ENCODE results near the gene TAF3.
A peak's percentile ranks its signal among the peaks of the same experiment; 100 is the strongest.

The TAF3 gene

GRCh38 chr10:8034466-8035005, 216.2 kb downstream of the TAF3 start:
- Histone ChIP-seq H3K27ac (ENCODE audit: insufficient read depth in 1 of 2, low read depth in 1 of 2, low read length in 2 of 2, poor library complexity in 1 of 2, severe bottlenecking in 2 of 2) (no peak overlapping the region), H3K27me3 (replicated peaks in 2 of 5; ENCODE audit: control insufficient read depth in 4 of 5, insufficient read depth in 5 of 5, low read length in 4 of 5) (peaks cover 17 to 90% (median 55%) of the 10 kb centered on the region in 5 experiments), H3K4me1 (ENCODE audit: control extremely low read depth in 1 of 4, control insufficient read depth in 4 of 4, insufficient read depth in 4 of 4, low read length in 3 of 4) (peaks cover 0 to 29% (median 24%) of the 10 kb centered on the region in 4 experiments), H3K9me3 (ENCODE audit: control extremely low read depth in 1 of 5, control insufficient read depth in 4 of 5, insufficient read depth in 2 of 5, low read depth in 1 of 5, low read length in 4 of 5) (peaks cover 0 to 2% (median 0%) of the 10 kb centered on the region in 5 experiments), H3K4me3 (ENCODE audit: control insufficient read depth in 1 of 7, extremely low read depth in 1 of 7, insufficient read depth in 4 of 7, low read depth in 2 of 7, low read length in 6 of 7) (peak overlapping the region in 4 of 7 experiments; percentile 43 to 60 (median 50)), H3K36me3 (ENCODE audit: control insufficient read depth in 4 of 4, insufficient read depth in 4 of 4, low read length in 3 of 4) (no peaks in the 10 kb centered on the region)
- 3% methylated on average over 11 of the region's 37 CpGs for WGBS (ENCODE audit: insufficient coverage)
- CTCF ChIA-PET = interaction anchor here (1.2 to 2.2 kb wide), 4 partner anchors 13 to 407 kb away, joined by 3 to 6 read pairs (median 4); no protein-coding TSS in a partner anchor
- peak in 1 of 3 donors; percentile 53 for DNase-seq
- POLR2A ChIA-PET = no interaction called here

GRCh38 chr10:8035006-8035640, 216.8 kb downstream of the TAF3 start:
- no peak overlapping the region for H3K27ac ChIP-seq (ENCODE audit: insufficient read depth in 1 of 2, low read depth in 1 of 2, low read length in 2 of 2, poor library complexity in 1 of 2, severe bottlenecking in 2 of 2)
- CTCF ChIA-PET = no interaction called here
- WGBS (ENCODE audit: insufficient coverage) = 7% methylated on average over 21 of the region's 32 CpGs
- no peaks in the 10 kb centered on the region for H3K36me3 ChIP-seq (ENCODE audit: control insufficient read depth in 4 of 4, insufficient read depth in 4 of 4, low read length in 3 of 4)
- POLR2A ChIA-PET = no interaction called here
- H3K27me3 ChIP-seq (replicated peaks in 2 of 5; ENCODE audit: control insufficient read depth in 4 of 5, insufficient read depth in 5 of 5, low read length in 4 of 5) = peaks cover 20 to 96% (median 60%) of the 10 kb centered on the region in 5 experiments
- peaks cover 0 to 2% (median 0%) of the 10 kb centered on the region in 5 experiments for H3K9me3 ChIP-seq (ENCODE audit: control extremely low read depth in 1 of 5, control insufficient read depth in 4 of 5, insufficient read depth in 2 of 5, low read depth in 1 of 5, low read length in 4 of 5)
- peak in 2 of 3 donors; percentile 66 to 77 for DNase-seq
- peak overlapping the region in 5 of 7 experiments; percentile 8 to 60 (median 32) for H3K4me3 ChIP-seq (ENCODE audit: control insufficient read depth in 1 of 7, extremely low read depth in 1 of 7, insufficient read depth in 4 of 7, low read depth in 2 of 7, low read length in 6 of 7)
- H3K4me1 ChIP-seq (ENCODE audit: control extremely low read depth in 1 of 4, control insufficient read depth in 4 of 4, insufficient read depth in 4 of 4, low read length in 3 of 4) = peaks cover 0 to 29% (median 24%) of the 10 kb centered on the region in 4 experiments

GRCh38 chr10:8035641-8036470, 217.6 kb downstream of the TAF3 start:
- no peak for DNase-seq
- ChIA-PET POLR2A (interaction anchor here (1.1 kb wide), 1 partner anchor 213 kb away, joined by 3 read pairs; no protein-coding TSS in a partner anchor), CTCF (no interaction called here)
- no peaks in the 10 kb centered on the region for H3K36me3 ChIP-seq (ENCODE audit: control insufficient read depth in 4 of 4, insufficient read depth in 4 of 4, low read length in 3 of 4)
- H3K4me3 ChIP-seq (ENCODE audit: control insufficient read depth in 1 of 7, extremely low read depth in 1 of 7, insufficient read depth in 4 of 7, low read depth in 2 of 7, low read length in 6 of 7) = no peak overlapping the region
- H3K4me1 ChIP-seq (ENCODE audit: control extremely low read depth in 1 of 4, control insufficient read depth in 4 of 4, insufficient read depth in 4 of 4, low read length in 3 of 4) = peaks cover 0 to 29% (median 24%) of the 10 kb centered on the region in 4 experiments
- H3K9me3 ChIP-seq (ENCODE audit: control extremely low read depth in 1 of 5, control insufficient read depth in 4 of 5, insufficient read depth in 2 of 5, low read depth in 1 of 5, low read length in 4 of 5) = peaks cover 0 to 2% (median 0%) of the 10 kb centered on the region in 5 experiments
- H3K27ac ChIP-seq (ENCODE audit: insufficient read depth in 1 of 2, low read depth in 1 of 2, low read length in 2 of 2, poor library complexity in 1 of 2, severe bottlenecking in 2 of 2) = no peak overlapping the region
- 7% methylated on average over 29 of the region's 47 CpGs for WGBS (ENCODE audit: insufficient coverage)
- H3K27me3 ChIP-seq (replicated peaks in 2 of 5; ENCODE audit: control insufficient read depth in 4 of 5, insufficient read depth in 5 of 5, low read length in 4 of 5) = peaks cover 18 to 100% (median 65%) of the 10 kb centered on the region in 5 experiments

DNA sequence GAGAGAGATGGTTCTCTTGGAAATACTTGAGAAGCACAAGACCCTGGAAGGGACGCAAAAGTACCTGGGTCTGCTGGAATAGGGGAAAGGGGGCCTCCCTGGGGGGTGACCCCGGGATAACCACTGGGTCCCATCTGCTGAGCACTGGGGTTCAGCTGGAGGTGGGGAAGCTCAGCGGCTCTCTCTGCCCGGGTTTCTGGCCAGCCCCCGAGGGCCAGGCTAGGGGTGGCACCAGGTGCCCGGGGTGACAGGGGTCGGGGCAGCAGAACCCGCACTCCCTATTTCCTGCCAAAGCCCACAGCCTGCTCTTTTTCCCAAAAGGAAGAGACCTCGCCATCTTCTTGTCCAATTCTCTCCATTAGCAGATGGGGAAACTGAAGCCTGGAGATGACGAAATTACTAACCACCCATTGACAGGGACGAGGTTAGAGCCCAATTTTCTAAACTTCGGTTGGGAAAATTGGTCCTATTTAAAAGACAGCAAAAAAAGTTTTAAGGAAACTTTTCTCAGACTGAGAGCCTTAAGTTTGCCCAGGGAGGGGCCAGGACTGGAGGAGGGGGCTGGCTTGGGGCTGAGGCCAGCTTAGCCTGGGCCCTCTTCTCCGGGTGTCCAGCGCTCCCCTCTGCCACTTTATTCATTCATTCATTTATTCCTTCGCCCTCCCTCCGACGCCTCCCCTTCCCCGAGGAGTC, 218.3 kb downstream of the TAF3 start:
- H3K36me3 ChIP-seq (ENCODE audit: control insufficient read depth in 4 of 4, insufficient read depth in 4 of 4, low read length in 3 of 4) = no peaks in the 10 kb centered on the region
- no peak overlapping the region for H3K4me3 ChIP-seq (ENCODE audit: control insufficient read depth in 1 of 7, extremely low read depth in 1 of 7, insufficient read depth in 4 of 7, low read depth in 2 of 7, low read length in 6 of 7)
- WGBS (ENCODE audit: insufficient coverage) = 13% methylated on average over 13 of the region's 18 CpGs
- no peak overlapping the region for H3K27ac ChIP-seq (ENCODE audit: insufficient read depth in 1 of 2, low read depth in 1 of 2, low read length in 2 of 2, poor library complexity in 1 of 2, severe bottlenecking in 2 of 2)
- peaks cover 0 to 2% (median 0%) of the 10 kb centered on the region in 5 experiments for H3K9me3 ChIP-seq (ENCODE audit: control extremely low read depth in 1 of 5, control insufficient read depth in 4 of 5, insufficient read depth in 2 of 5, low read depth in 1 of 5, low read length in 4 of 5)
- peaks cover 21 to 100% (median 64%) of the 10 kb centered on the region in 5 experiments for H3K27me3 ChIP-seq (replicated peaks in 2 of 5; ENCODE audit: control insufficient read depth in 4 of 5, insufficient read depth in 5 of 5, low read length in 4 of 5)
- H3K4me1 ChIP-seq (ENCODE audit: control extremely low read depth in 1 of 4, control insufficient read depth in 4 of 4, insufficient read depth in 4 of 4, low read length in 3 of 4) = peaks cover 0 to 29% (median 24%) of the 10 kb centered on the region in 4 experiments
- ChIA-PET POLR2A (interaction anchor here (1.1 kb wide), 1 partner anchor 214 kb away, joined by 3 read pairs; no protein-coding TSS in a partner anchor), CTCF (interaction anchor here (1.0 kb wide), 1 partner anchor 12 kb away, joined by 3 read pairs; no protein-coding TSS in a partner anchor)
- DNase-seq = no peak

DNA sequence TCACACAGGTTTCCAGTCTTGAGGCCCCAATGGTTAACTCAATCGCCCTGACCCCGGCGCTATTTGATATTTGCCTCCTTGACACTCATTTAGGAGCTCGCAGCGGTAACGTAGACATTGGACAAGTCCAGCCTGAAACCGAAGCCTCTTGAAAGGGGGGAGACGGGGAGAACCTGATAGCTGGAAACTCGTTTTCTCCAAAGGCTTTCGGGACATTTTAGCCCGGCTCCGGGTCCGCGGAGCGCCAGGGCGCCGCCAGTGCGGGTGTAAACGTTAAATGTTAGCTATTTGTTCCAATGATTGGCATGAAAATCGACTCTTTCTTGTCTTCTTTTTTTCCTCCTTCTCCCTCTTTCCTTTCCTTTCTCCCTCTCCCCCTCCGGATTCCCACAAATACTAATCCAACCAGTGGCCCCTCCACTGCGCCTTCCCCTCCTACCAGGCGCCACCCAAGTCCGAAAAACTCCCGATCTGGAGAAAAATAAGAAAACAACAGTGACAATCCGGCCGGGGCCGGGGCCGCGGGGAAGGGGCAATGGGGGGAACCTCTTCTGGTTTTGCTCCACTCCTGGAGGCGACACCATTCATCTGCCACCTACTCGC, 219.0 kb downstream of the TAF3 start:
- no peak overlapping the region for H3K4me3 ChIP-seq (ENCODE audit: control insufficient read depth in 1 of 7, extremely low read depth in 1 of 7, insufficient read depth in 4 of 7, low read depth in 2 of 7, low read length in 6 of 7)
- 8% methylated on average over 20 of the region's 32 CpGs for WGBS (ENCODE audit: insufficient coverage)
- H3K36me3 ChIP-seq (ENCODE audit: control insufficient read depth in 4 of 4, insufficient read depth in 4 of 4, low read length in 3 of 4) = no peaks in the 10 kb centered on the region
- DNase-seq = no peak
- CTCF ChIA-PET = interaction anchor here (1.0 kb wide), 1 partner anchor 12 kb away, joined by 3 read pairs; no protein-coding TSS in a partner anchor
- peaks cover 0 to 29% (median 24%) of the 10 kb centered on the region in 4 experiments for H3K4me1 ChIP-seq (ENCODE audit: control extremely low read depth in 1 of 4, control insufficient read depth in 4 of 4, insufficient read depth in 4 of 4, low read length in 3 of 4)
- peaks cover 24 to 100% (median 67%) of the 10 kb centered on the region in 5 experiments for H3K27me3 ChIP-seq (replicated peaks in 2 of 5; ENCODE audit: control insufficient read depth in 4 of 5, insufficient read depth in 5 of 5, low read length in 4 of 5)
- no peak overlapping the region for H3K27ac ChIP-seq (ENCODE audit: insufficient read depth in 1 of 2, low read depth in 1 of 2, low read length in 2 of 2, poor library complexity in 1 of 2, severe bottlenecking in 2 of 2)
- H3K9me3 ChIP-seq (ENCODE audit: control extremely low read depth in 1 of 5, control insufficient read depth in 4 of 5, insufficient read depth in 2 of 5, low read depth in 1 of 5, low read length in 4 of 5) = peaks cover 0 to 2% (median 0%) of the 10 kb centered on the region in 5 experiments
- POLR2A ChIA-PET = interaction anchor here (0.6 to 1.1 kb wide), 2 partner anchors 23 to 215 kb away, joined by 3 read pairs; no protein-coding TSS in a partner anchor
